Fibroblast of mammary gland (primary cell): Measurements from ENCODE around the gene SMG1.
"Not testable (repeated sequence)": the region's sequence is repeated elsewhere in the genome, so short reads cannot be mapped to it uniquely, and the experiment has no call there.

ENCODE experiments used
- DNase-seq: peaks from one replicate; pipeline ENCODE4 v3.0.0-alpha.2; 2010; ENCODE audit warnings: low read depth
- H3K4me3 ChIP-seq: 2 replicates; pipeline ENCODE4 v1.5.1; 2011; ENCODE audit warnings: low read depth, mild to moderate bottlenecking, low read length, moderate library complexity; ENCODE audit not compliant: control insufficient read depth
- CTCF ChIP-seq: conservative IDR thresholded peaks from 2 replicates; pipeline ENCODE4 v1.5.1; 2011; ENCODE audit warnings: low read depth, low read length, inconsistent platforms; ENCODE audit not compliant: control insufficient read depth, insufficient read depth

The SMG1 gene

GRCh38 chr16:18767217-18767616 is 159.0 kb downstream of the SMG1 start:
- DNase-seq, H3K4me3 ChIP-seq: not testable (repeated sequence)

GRCh38 chr16:18762713-18763112 is 163.5 kb downstream of the SMG1 start:
- H3K4me3 ChIP-seq, DNase-seq: not testable (repeated sequence)

GRCh38 chr16:18759598-18760520 is 166.3 kb downstream of the SMG1 start:
- H3K4me3 ChIP-seq, DNase-seq: not testable (repeated sequence)
- peak; percentile 26 for TF ChIP-seq CTCF

- not testable (repeated sequence) for DNase-seq, H3K4me3 ChIP-seq
Observed at GRCh38 chr16:18757960-18758660, 168.1 kb downstream of the SMG1 start.

DNA sequence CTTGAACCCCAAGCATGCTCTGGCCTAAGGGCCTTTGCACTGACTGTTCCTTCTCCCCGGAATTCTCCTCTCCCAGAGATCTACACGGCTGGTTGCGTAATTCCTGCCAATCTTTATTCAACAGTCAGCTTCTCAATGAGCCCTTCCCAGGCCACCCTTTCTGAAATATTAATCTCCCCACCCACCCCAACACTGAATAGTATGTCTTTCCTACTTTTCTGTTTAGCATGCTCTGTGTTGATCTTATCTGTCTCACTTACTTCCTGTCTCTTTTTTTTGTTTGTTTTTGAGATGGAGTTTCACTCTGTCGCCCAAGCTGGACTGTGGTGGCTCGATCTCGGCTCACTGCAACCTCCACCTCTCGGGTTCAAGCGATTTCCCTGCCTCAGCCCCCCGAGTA is 169.6 kb downstream of the SMG1 start:
- not testable (repeated sequence) for H3K4me3 ChIP-seq, DNase-seq
